Activated T-helper 1 cell treated with Interleukin-2 at 50 U/mL for 16 hours (primary cell): ENCODE measurements around the gene ORMDL3.
A peak's percentile ranks its signal among the peaks of the same experiment; 100 is the strongest.
"Not testable (repeated sequence)": the region's sequence is repeated elsewhere in the genome, so short reads cannot be mapped to it uniquely, and the experiment has no call there.

Experiments used
- DNase-seq: peaks from one replicate; pipeline ENCODE4 v3.0.0-alpha.2; 2020; ENCODE audit warnings: low read depth

Gene ORMDL3

GRCh38 chr17:39949028-39949427, 21.6 kb upstream of the ORMDL3 start:
- DNase-seq: no peak

GRCh38 chr17:39948489-39948828, 21.1 kb upstream of the ORMDL3 start:
- DNase-seq: not testable (repeated sequence)

GRCh38 chr17:39946551-39947330, 19.3 kb upstream of the ORMDL3 start:
- no peak for DNase-seq

GRCh38 chr17:39944393-39944711, 17.0 kb upstream of the ORMDL3 start:
- no peak for DNase-seq

GRCh38 chr17:39943702-39944392, 16.4 kb upstream of the ORMDL3 start:
- no peak for DNase-seq

- no peak for DNase-seq
Observed at GRCh38 chr17:39939588-39940419, 12.4 kb upstream of the ORMDL3 start.

- DNase-seq: no peak
Observed at GRCh38 chr17:39939106-39939505, 11.7 kb upstream of the ORMDL3 start.

GRCh38 chr17:39938140-39938869, 10.9 kb upstream of the ORMDL3 start:
- DNase-seq: no peak

GRCh38 chr17:39937447-39937846, 10.0 kb upstream of the ORMDL3 start:
- no peak for DNase-seq

GRCh38 chr17:39935909-39936308, 8.5 kb upstream of the ORMDL3 start:
- no peak for DNase-seq

- no peak for DNase-seq
Observed at GRCh38 chr17:39934324-39934723, 6.9 kb upstream of the ORMDL3 start.

- no peak for DNase-seq
Observed at GRCh38 chr17:39933912-39934311, 6.5 kb upstream of the ORMDL3 start.

GRCh38 chr17:39929646-39930407, 2.4 kb upstream of the ORMDL3 start:
- no peak for DNase-seq

- no peak for DNase-seq
Observed at GRCh38 chr17:39928858-39929645, 1.7 kb upstream of the ORMDL3 start.

- DNase-seq: no peak
Observed at GRCh38 chr17:39927929-39928857, 792 bp upstream of the ORMDL3 start.

- peak; percentile 40 for DNase-seq
Observed at GRCh38 chr17:39926588-39927100, 757 bp downstream of the ORMDL3 start.

GRCh38 chr17:39926135-39926587, 1.2 kb downstream of the ORMDL3 start:
- DNase-seq: no peak

GRCh38 chr17:39925282-39926134, 1.9 kb downstream of the ORMDL3 start:
- DNase-seq: no peak
